GM12878 (cell line): ENCODE results near the gene TTI1. TPM values are rescaled to one million over a fixed set of nuclear protein-coding genes. Genes with fewer than 3 reads are reported as not detected.
A peak's percentile ranks its signal among the peaks of the same experiment; 100 is the strongest.

Experiments
- ATAC-seq: fragments of 200-7000 bp; cut with Tn5 transposase; 3 replicates; pipeline ENCODE4 v1.9.1; 2020; ENCODE audit warnings: mild to moderate bottlenecking, moderate library complexity
- BruUV-seq: library from RNA; stranded (reverse); fragments of 400-500 nt; replicated peaks from 2 replicates; lab custom pipeline; 2021; lab: Mats Ljungman, UMichigan
- CTCF ChIA-PET: fragments of 300-600 bp; sonication (Branson Sonifier 250); formaldehyde crosslinking; extraction: SDS; loops from one replicate; lab custom pipeline; 2021; ENCODE audit warnings: inconsistent platforms; lab: Yijun Ruan, JAX
- POLR2A ChIA-PET: fragments of 350-600 bp; formaldehyde crosslinking; extraction: SDS; loops from one replicate; lab custom pipeline; 2021; ENCODE audit warnings: inconsistent platforms; lab: Charles Lee
- RAD21 ChIA-PET: fragments of 300-600 bp; sonication (Branson Sonifier 250); formaldehyde crosslinking; loops from one replicate; lab custom pipeline; 2023; ENCODE audit warnings: antibody characterized with exemption; ENCODE audit not compliant: unreplicated experiment; lab: Charles Lee
- SMC1A ChIA-PET: fragments of 300-600 bp; sonication (Branson Sonifier 250); formaldehyde crosslinking; loops from one replicate; lab custom pipeline; 2023; ENCODE audit not compliant: unreplicated experiment, uncharacterized antibody; lab: Charles Lee
- DNase-seq: peaks from one replicate; pipeline ENCODE4 v3.0.0-alpha.2; 2011; ENCODE audit warnings: low read depth, low spot score
- FAIRE-seq: peaks from 3 replicates; lab custom pipeline; 2011; peaks lifted over from hg19 to GRCh38; lab: Jason Lieb, UNC
- H2AFZ ChIP-seq: 2 replicates; pipeline ENCODE4 v1.6.0; 2011; ENCODE audit warnings: low read depth, low read length, control low read depth; ENCODE audit not compliant: control insufficient read depth
- H3K27ac ChIP-seq: 2 replicates; pipeline ENCODE4 v1.5.1; 2011; ENCODE audit warnings: control low read depth; ENCODE audit not compliant: control insufficient read depth, insufficient read depth
- H3K27me3 ChIP-seq, 2 experiments: replicated peaks in 1 of 2; 2 replicates each; pipeline versions ENCODE4 v1.6.0 to v1.6.1; 2011; ENCODE audit warnings: low read length in 1 of 2; ENCODE audit not compliant: control insufficient read depth in 2 of 2, insufficient read depth in 2 of 2
- H3K36me3 ChIP-seq, 2 experiments: 2 replicates each; pipeline ENCODE4 v1.5.1; 2011; ENCODE audit warnings: low read length in 1 of 2; ENCODE audit not compliant: control insufficient read depth in 2 of 2, insufficient read depth in 2 of 2
- H3K4me1 ChIP-seq: 2 replicates; pipeline ENCODE4 v1.6.1; 2011; ENCODE audit warnings: mild to moderate bottlenecking, low read length, moderate library complexity, mixed read lengths; ENCODE audit not compliant: control insufficient read depth, insufficient read depth
- H3K4me2 ChIP-seq: 2 replicates; pipeline ENCODE4 v1.6.0; 2011; ENCODE audit warnings: control low read depth; ENCODE audit not compliant: control insufficient read depth, insufficient read depth
- H3K4me3 ChIP-seq: fragments of 200-600 bp; sonication (generic); 2 replicates; pipeline ENCODE4 v1.5.1; 2016
- H3K79me2 ChIP-seq: 2 replicates; pipeline ENCODE4 v1.6.0; 2011; ENCODE audit warnings: low read length; ENCODE audit not compliant: control insufficient read depth, insufficient read depth
- H3K9ac ChIP-seq: 2 replicates; pipeline ENCODE4 v1.8.0; 2011; ENCODE audit warnings: low read length, control low read depth, mixed read lengths; ENCODE audit not compliant: control insufficient read depth, insufficient read depth
- H3K9me3 ChIP-seq: replicated peaks from 3 replicates; pipeline ENCODE4 v1.5.1; 2011; ENCODE audit warnings: mild to moderate bottlenecking, low read length; ENCODE audit not compliant: control insufficient read depth, insufficient read depth
- H4K20me1 ChIP-seq: 2 replicates; pipeline ENCODE4 v1.6.0; 2011; ENCODE audit not compliant: control insufficient read depth, insufficient read depth
- POU2F2 ChIP-seq: IDR thresholded peaks from 3 replicates; pipeline ENCODE4 v1.6.1; 2011; ENCODE audit warnings: low read depth, mild to moderate bottlenecking, low read length, borderline replicate concordance
- RAD21 ChIP-seq: IDR thresholded peaks from 2 replicates; pipeline ENCODE4 v1.6.1; 2011; ENCODE audit warnings: mild to moderate bottlenecking, low read depth, low read length, moderate library complexity; ENCODE audit not compliant: insufficient read depth
- SMC3 ChIP-seq: IDR thresholded peaks from 2 replicates; pipeline ENCODE4 v1.6.1; 2011; ENCODE audit warnings: low read length, improper control_type of control experiment, borderline replicate concordance
- ZNF384 ChIP-seq: IDR thresholded peaks from 2 replicates; pipeline ENCODE4 v1.6.1; 2012; ENCODE audit warnings: low read depth, mild to moderate bottlenecking, low read length, improper control_type of control experiment, borderline replicate concordance
- WGBS: methylation state at CpG from one replicate; pipeline ENCODE4 v1.1.6; 2016; ENCODE audit warnings: low lambda C conversion rate; ENCODE audit not compliant: insufficient replicate concordance, insufficient coverage; ENCODE audit errors: missing lambda C conversion rate; 5-methylcytosine and 5-hydroxymethylcytosine counted together
- in situ Hi-C: fragments of 300-500 bp; cut with MboI; formaldehyde crosslinking; loops from 9 replicates; pipeline ENCODE4 v1.14.3; 2018; ENCODE audit warnings: mixed read lengths
- intact Hi-C: fragments of 100-400 bp; cut with micrococcal nuclease; formaldehyde crosslinking; loops from one replicate; pipeline ENCODE4 v1.14.2; 2022; ENCODE audit not compliant: unreplicated experiment
- polyA plus RNA-seq, 11 experiments: library from polyadenylated mRNA; depleted of rRNA in 4 of 11; unstranded in 6 of 11; stranded (reverse) in 5 of 11; fragments of >200 nt; fragmentation: Nextera tagmentation in 4 of 11; fragmentation: Illumina TruSeq in 1 of 11; extraction: Ambion mirVana in 4 of 11; extraction: Trizol in 1 of 11; gene quantifications; 1 replicate in 1 of 11; 2 replicates in 10 of 11; pipeline versions ENCODE4 v1.2.1 to v1.2.3, GENCODE V29; 2011 to 2016; ENCODE audit warnings: inconsistent platforms in 2 of 11, missing spikeins in 2 of 11, low read depth in 1 of 11
- total RNA-seq, 4 experiments: library from RNA; depleted of rRNA in 3 of 4; stranded (reverse); fragments of >200 nt in 3 of 4; fragmentation: Illumina TruSeq in 1 of 4; extraction: Trizol in 1 of 4; gene quantifications; 2 replicates each; pipeline versions ENCODE4 v1.2.1 to v1.2.3, GENCODE V29; 2013 to 2021
- TF ChIP-seq, protein P1 (sequence below), 3 experiments: IDR thresholded peaks in 2 of 3; conservative IDR thresholded peaks in 1 of 3; 2 replicates each; pipeline ENCODE4 v1.5.1; 2011; ENCODE audit warnings: low read depth in 3 of 3, low read length in 3 of 3, mild to moderate bottlenecking in 3 of 3, control low read depth in 2 of 3, moderate library complexity in 2 of 3, inconsistent platforms in 1 of 3, mixed read lengths in 1 of 3; ENCODE audit not compliant: control insufficient read depth in 2 of 3, insufficient read depth in 1 of 3; ENCODE audit errors: extremely low read depth in 1 of 3

The TTI1 gene
- total and polyA plus RNA-seq, 10 of the 15 experiments (the other 5 are each of a cell fraction or from before 2014, with no cell fraction given), result 5.3 to 44.6 (median 24.9) TPM

DNA sequence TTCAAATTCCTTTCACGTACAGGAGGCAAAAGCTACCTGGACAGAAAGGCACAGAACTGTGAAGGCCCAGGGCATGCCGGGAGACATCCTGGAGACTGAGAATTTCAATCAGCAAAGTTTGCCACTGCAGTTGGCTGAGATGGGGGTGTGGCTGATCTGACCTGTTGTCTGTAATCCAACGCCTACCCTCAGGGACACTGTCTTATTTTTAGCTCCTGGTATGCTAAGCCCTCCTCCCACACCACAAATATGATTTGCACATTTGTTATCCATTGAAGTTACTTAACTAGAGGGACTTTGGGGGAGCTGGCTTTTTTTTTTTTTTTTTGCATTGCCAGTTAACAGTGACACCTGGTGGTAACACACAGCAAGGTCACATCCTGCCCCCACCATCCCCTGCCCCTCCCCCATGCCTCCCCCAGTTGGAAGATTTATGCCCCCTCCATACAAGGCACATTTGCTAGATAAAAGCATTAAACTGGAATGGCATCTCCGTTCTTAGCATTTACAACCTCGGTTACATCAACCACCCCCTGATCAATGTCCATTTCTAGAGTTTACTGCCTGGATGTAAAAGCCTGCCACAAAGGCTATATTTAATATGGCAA, 40.4 kb downstream of the TTI1 start:
- no TSS peak for BruUV-seq
- 85% methylated on average over 5 of the region's 5 CpGs for WGBS
- Histone ChIP-seq H3K9ac (no peak overlapping the region), H2AFZ (no peak overlapping the region), H3K4me1 (peaks cover 33% of the 10 kb centered on the region), H3K4me2 (no peak overlapping the region), H3K27ac (peak overlapping the region; percentile 15; the same call in 1 of the 2 replicates), H3K27me3 (no peaks in the 10 kb centered on the region), H3K36me3 (peaks cover 3 to 13% of the 10 kb centered on the region in 2 experiments; a peak in 3 of 4 replicates), H3K79me2 (no peaks in the 10 kb centered on the region), H3K4me3 (no peak overlapping the region), H3K9me3 (no peaks in the 10 kb centered on the region), H4K20me1 (no peaks in the 10 kb centered on the region)
- CTCF ChIA-PET, result interaction anchor here (0.6 to 4.2 kb wide), 26 partner anchors 13 to 431 kb away, joined by 3 to 26 read pairs (median 4); partner anchors contain the start of gene VSTM2L
- TF ChIP-seq ZNF384 (peak; percentile 96), SMC3 (peak; percentile 76), POU2F2 (no peak), RAD21 (peak; percentile 67)
- TF ChIP-seq, protein P1, sequence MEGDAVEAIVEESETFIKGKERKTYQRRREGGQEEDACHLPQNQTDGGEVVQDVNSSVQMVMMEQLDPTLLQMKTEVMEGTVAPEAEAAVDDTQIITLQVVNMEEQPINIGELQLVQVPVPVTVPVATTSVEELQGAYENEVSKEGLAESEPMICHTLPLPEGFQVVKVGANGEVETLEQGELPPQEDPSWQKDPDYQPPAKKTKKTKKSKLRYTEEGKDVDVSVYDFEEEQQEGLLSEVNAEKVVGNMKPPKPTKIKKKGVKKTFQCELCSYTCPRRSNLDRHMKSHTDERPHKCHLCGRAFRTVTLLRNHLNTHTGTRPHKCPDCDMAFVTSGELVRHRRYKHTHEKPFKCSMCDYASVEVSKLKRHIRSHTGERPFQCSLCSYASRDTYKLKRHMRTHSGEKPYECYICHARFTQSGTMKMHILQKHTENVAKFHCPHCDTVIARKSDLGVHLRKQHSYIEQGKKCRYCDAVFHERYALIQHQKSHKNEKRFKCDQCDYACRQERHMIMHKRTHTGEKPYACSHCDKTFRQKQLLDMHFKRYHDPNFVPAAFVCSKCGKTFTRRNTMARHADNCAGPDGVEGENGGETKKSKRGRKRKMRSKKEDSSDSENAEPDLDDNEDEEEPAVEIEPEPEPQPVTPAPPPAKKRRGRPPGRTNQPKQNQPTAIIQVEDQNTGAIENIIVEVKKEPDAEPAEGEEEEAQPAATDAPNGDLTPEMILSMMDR (IDR thresholded peaks at IDR 0.05 in 2 of 3, conservative IDR thresholded peaks at IDR 0.05 in 1 of 3; ENCODE audit: control insufficient read depth in 2 of 3, extremely low read depth in 1 of 3, insufficient read depth in 1 of 3, low read depth in 3 of 3, low read length in 3 of 3), result peak; percentile 32 to 56 (median 51); a peak in 3 of 6 replicates
- RAD21 ChIA-PET, result interaction anchor here (0.6 to 1.8 kb wide), 13 partner anchors 65 to 797 kb away, joined by 3 to 10 read pairs (median 3); no protein-coding TSS in a partner anchor
- FAIRE-seq (no peak), DNase-seq (no peak), ATAC-seq (0 out of 3 replicates have a peak, but pooled peaks have one; percentile 5)
- POLR2A ChIA-PET, result interaction anchor here (0.6 kb wide), 2 partner anchors 420 to 695 kb away, joined by 3 to 4 read pairs; no protein-coding TSS in a partner anchor
- intact Hi-C loops, result loop anchor here (1.0 to 10.0 kb wide), 4 partner anchors 91 to 341 kb away; no protein-coding TSS in a partner anchor
- in situ Hi-C loops, result loop anchor here (5.0 to 10.0 kb wide), 3 partner anchors 86 to 728 kb away; partner anchors contain the start of gene GHRH
- SMC1A ChIA-PET, result interaction anchor here (0.6 to 2.6 kb wide), 11 partner anchors 9 to 797 kb away, joined by 3 to 15 read pairs (median 4); no protein-coding TSS in a partner anchor
